ENCODE data around the gene GOLM1.

GRCh38 chr9:86073839-86074238 lies 25.5 kb downstream of the GOLM1 start:
- TF ChIP-seq CTCF (IDR thresholded peaks at IDR 0.05), result no peak
- no peak for TF ChIP-seq POLR2A (IDR thresholded peaks at IDR 0.05)

Measured in sigmoid colon (tissue), 3 donors.